SK-N-SH (cell line): ENCODE results near the gene MLIP. TPM values are rescaled to one million over a fixed set of nuclear protein-coding genes. Genes with fewer than 3 reads are reported as not detected.

Source experiments
- CTCF ChIA-PET: fragments of 300-600, 350-600 bp; formaldehyde crosslinking; extraction: SDS; loops from one replicate; lab custom pipeline; 2021; lab: Yijun Ruan, JAX
- POLR2A ChIA-PET: fragments of 350-600 bp; sonication (Branson Sonifier 250); formaldehyde crosslinking; extraction: SDS; loops from one replicate; lab custom pipeline; 2020; ENCODE audit warnings: antibody characterized with exemption, inconsistent platforms; lab: Yijun Ruan, JAX
- DNase-seq: peaks from one replicate; pipeline ENCODE4 v3.0.0; 2012
- H2AFZ ChIP-seq: fragments of 200-600 bp; sonication (generic); 2 replicates; pipeline ENCODE4 v1.8.1; 2016; ENCODE audit warnings: antibody characterized with exemption, mild to moderate bottlenecking, low read depth
- H3F3A ChIP-seq: fragments of 200-600 bp; sonication (generic); replicated peaks from 2 replicates; pipeline ENCODE3; 2016; ENCODE audit warnings: antibody characterized with exemption, mild to moderate bottlenecking; ENCODE audit not compliant: insufficient read depth
- H3K27ac ChIP-seq, 2 experiments: fragments of 200-500 bp in 1 of 2; fragments of 200-600 bp in 1 of 2; sonication (Bioruptor generic) in 1 of 2; sonication (generic), shearing (Covaris generic) in 1 of 2; 2 replicates each; pipeline versions ENCODE4 v1.5.1 to v1.6.1; 2014 to 2016; ENCODE audit warnings: low read depth in 2 of 2, inconsistent platforms in 1 of 2, low read length in 1 of 2, mild to moderate bottlenecking in 1 of 2, mixed read lengths in 1 of 2
- H3K27me3 ChIP-seq: fragments of 200-600 bp; sonication (generic), shearing (Covaris generic); 2 replicates; pipeline ENCODE4 v1.6.1; 2016; ENCODE audit warnings: mixed run types; ENCODE audit not compliant: insufficient read depth
- H3K36me3 ChIP-seq, 2 experiments: fragments of 200-500 bp in 1 of 2; fragments of 200-600 bp in 1 of 2; sonication (Bioruptor generic) in 1 of 2; sonication (generic) in 1 of 2; replicated peaks in 1 of 2; 2 replicates each; pipeline versions ENCODE3 to v1.5.1; 2014 to 2016; ENCODE audit warnings: low read length in 1 of 2, mild to moderate bottlenecking in 1 of 2; ENCODE audit not compliant: insufficient read depth in 2 of 2, control insufficient read depth in 1 of 2
- H3K4me1 ChIP-seq, 2 experiments: fragments of 200-500 bp in 1 of 2; fragments of 200-600 bp in 1 of 2; sonication (Bioruptor generic) in 1 of 2; sonication (generic), shearing (Covaris generic) in 1 of 2; 2 replicates each; pipeline versions ENCODE4 v1.5.1 to v1.6.1; 2014 to 2016; ENCODE audit warnings: low read depth in 1 of 2, low read length in 1 of 2, mixed run types in 1 of 2; ENCODE audit not compliant: insufficient read depth in 2 of 2, control insufficient read depth in 1 of 2
- H3K4me2 ChIP-seq: fragments of 200-600 bp; sonication (generic), shearing (Covaris generic); 2 replicates; pipeline ENCODE4 v1.6.1; 2017; ENCODE audit warnings: mixed run types
- H3K4me3 ChIP-seq, 2 experiments: fragments of 200-500 bp in 1 of 2; fragments of 200-600 bp in 1 of 2; sonication (Bioruptor generic) in 1 of 2; sonication (generic), shearing (Covaris generic) in 1 of 2; 2 replicates each; pipeline versions ENCODE4 v1.5.1 to v1.8.1; 2014 to 2016; ENCODE audit warnings: low read depth in 2 of 2, inconsistent platforms in 1 of 2, low read length in 1 of 2, mild to moderate bottlenecking in 1 of 2, mixed read lengths in 1 of 2, moderate library complexity in 1 of 2
- H3K79me2 ChIP-seq: fragments of 200-600 bp; sonication (generic); 2 replicates; pipeline ENCODE4 v1.8.1; 2017; ENCODE audit warnings: mild to moderate bottlenecking; ENCODE audit not compliant: insufficient read depth
- H3K9ac ChIP-seq: fragments of 200-600 bp; sonication (generic); 2 replicates; pipeline ENCODE4 v1.6.1; 2017; ENCODE audit warnings: mixed run types
- H3K9me2 ChIP-seq: fragments of 200-600 bp; sonication (generic); 2 replicates; pipeline ENCODE4 v1.6.1; 2017; ENCODE audit warnings: mixed run types
- H3K9me3 ChIP-seq: fragments of 200-600 bp; sonication (generic); 2 replicates; pipeline ENCODE4 v1.6.1; 2017; ENCODE audit warnings: mixed run types, mild to moderate bottlenecking, moderate library complexity
- H4K20me1 ChIP-seq: fragments of 200-600 bp; sonication (generic); 2 replicates; pipeline ENCODE4 v1.6.1; 2017; ENCODE audit warnings: mild to moderate bottlenecking, mixed run types; ENCODE audit not compliant: insufficient read depth
- EZH2phosphoT487 ChIP-seq: fragments of 200-600 bp; sonication (generic); IDR thresholded peaks from 2 replicates; pipeline ENCODE4 v1.6.1; 2017; ENCODE audit warnings: low read depth, mixed run types, mild to moderate bottlenecking, antibody characterized with exemption, moderate library complexity, borderline replicate concordance
- FOXJ3 ChIP-seq: sonication (generic); formaldehyde crosslinking; IDR thresholded peaks from 2 replicates; pipeline ENCODE4 v1.5.1; 2020; ENCODE audit warnings: mild to moderate bottlenecking, missing genetic modification reagents
- FOXM1 ChIP-seq: IDR thresholded peaks from 2 replicates; pipeline ENCODE4 v1.4.0; 2012; ENCODE audit warnings: low read depth, mild to moderate bottlenecking
- GATA2 ChIP-seq: sonication (generic); formaldehyde crosslinking; IDR thresholded peaks from 2 replicates; pipeline ENCODE4 v1.5.0; 2020; ENCODE audit warnings: mild to moderate bottlenecking, missing genetic modification reagents
- JUND ChIP-seq: IDR thresholded peaks from 2 replicates; pipeline ENCODE4 v1.4.0; 2012
- MEF2A ChIP-seq: IDR thresholded peaks from 2 replicates; pipeline ENCODE4 v1.4.0; 2012; ENCODE audit warnings: low read depth, borderline replicate concordance
- POLR2AphosphoS5 ChIP-seq: IDR thresholded peaks from 2 replicates; pipeline ENCODE4 v1.6.1; 2012; ENCODE audit warnings: low read depth, low read length
- RAD21 ChIP-seq: IDR thresholded peaks from 2 replicates; pipeline ENCODE4 v1.6.1; 2012; ENCODE audit warnings: mild to moderate bottlenecking, low read length
- RCOR1 ChIP-seq: fragments of 150-350 bp; IDR thresholded peaks from 2 replicates; pipeline ENCODE4 v1.6.1; 2017; ENCODE audit warnings: antibody characterized with exemption, low read length
- RXRA ChIP-seq: IDR thresholded peaks from 2 replicates; pipeline ENCODE4 v1.4.0; 2012; ENCODE audit warnings: low read depth, mild to moderate bottlenecking, borderline replicate concordance
- TAF1 ChIP-seq: IDR thresholded peaks from 2 replicates; pipeline ENCODE4 v1.6.1; 2012; ENCODE audit warnings: low read depth, mild to moderate bottlenecking, low read length, moderate library complexity, borderline replicate concordance
- WGBS: methylation state at CpG from one replicate; pipeline ENCODE4 v1.1.6; 2017; ENCODE audit warnings: low lambda C conversion rate; 5-methylcytosine and 5-hydroxymethylcytosine counted together
- polyA plus RNA-seq, 3 experiments: library from polyadenylated mRNA; depleted of rRNA; stranded (reverse); fragments of >200 nt; gene quantifications; 2 replicates each; pipeline ENCODE4 v1.2.3, GENCODE V29; 2012
- TF ChIP-seq, protein P1 (sequence below): IDR thresholded peaks from 2 replicates; pipeline ENCODE4 v1.6.1; 2012; ENCODE audit warnings: mild to moderate bottlenecking, low read depth, low read length, moderate library complexity
- TF ChIP-seq, protein P2 (sequence below): IDR thresholded peaks from 2 replicates; pipeline ENCODE4 v1.4.0; 2012; ENCODE audit warnings: low read depth
- TF ChIP-seq, protein P3 (sequence below): fragments of 150-350 bp; IDR thresholded peaks from 2 replicates; pipeline ENCODE4 v1.6.1; 2016; ENCODE audit warnings: mild to moderate bottlenecking, low read depth, low read length

The MLIP gene
- polyA plus RNA-seq, 1 of the 3 experiments (the other 2 are of a cell fraction) = not detected

DNA sequence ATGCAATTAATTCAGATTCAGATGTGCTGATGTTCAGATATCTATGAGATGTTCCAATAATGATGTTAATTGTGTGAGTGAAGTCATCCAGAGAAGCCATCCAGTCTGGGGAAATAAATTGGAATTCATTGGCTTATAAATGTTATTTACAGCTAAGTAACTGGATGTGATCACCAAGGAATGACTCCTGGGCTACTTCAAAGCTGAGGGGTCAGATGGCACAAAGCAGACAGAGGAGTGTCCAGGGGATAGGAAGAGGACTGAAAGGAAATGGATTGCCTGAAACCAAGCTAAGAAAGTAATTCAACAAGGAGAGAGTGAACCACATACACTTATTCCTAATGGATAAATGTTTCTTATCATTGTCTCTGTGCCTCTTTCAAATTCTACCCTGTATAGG is 4.5 kb upstream of the MLIP start:
- H3F3A ChIP-seq = no peaks in the 10 kb centered on the region
- no peaks in the 10 kb centered on the region for H3K36me3 ChIP-seq
- H3K79me2 ChIP-seq = no peaks in the 10 kb centered on the region
- H2AFZ ChIP-seq = no peak overlapping the region
- H3K4me2 ChIP-seq = no peak overlapping the region
- no peaks in the 10 kb centered on the region for H4K20me1 ChIP-seq
- DNase-seq = no peak
- no peak for TF ChIP-seq GATA2 (CRISPR knock-in tag)
- TF ChIP-seq, protein P1, sequence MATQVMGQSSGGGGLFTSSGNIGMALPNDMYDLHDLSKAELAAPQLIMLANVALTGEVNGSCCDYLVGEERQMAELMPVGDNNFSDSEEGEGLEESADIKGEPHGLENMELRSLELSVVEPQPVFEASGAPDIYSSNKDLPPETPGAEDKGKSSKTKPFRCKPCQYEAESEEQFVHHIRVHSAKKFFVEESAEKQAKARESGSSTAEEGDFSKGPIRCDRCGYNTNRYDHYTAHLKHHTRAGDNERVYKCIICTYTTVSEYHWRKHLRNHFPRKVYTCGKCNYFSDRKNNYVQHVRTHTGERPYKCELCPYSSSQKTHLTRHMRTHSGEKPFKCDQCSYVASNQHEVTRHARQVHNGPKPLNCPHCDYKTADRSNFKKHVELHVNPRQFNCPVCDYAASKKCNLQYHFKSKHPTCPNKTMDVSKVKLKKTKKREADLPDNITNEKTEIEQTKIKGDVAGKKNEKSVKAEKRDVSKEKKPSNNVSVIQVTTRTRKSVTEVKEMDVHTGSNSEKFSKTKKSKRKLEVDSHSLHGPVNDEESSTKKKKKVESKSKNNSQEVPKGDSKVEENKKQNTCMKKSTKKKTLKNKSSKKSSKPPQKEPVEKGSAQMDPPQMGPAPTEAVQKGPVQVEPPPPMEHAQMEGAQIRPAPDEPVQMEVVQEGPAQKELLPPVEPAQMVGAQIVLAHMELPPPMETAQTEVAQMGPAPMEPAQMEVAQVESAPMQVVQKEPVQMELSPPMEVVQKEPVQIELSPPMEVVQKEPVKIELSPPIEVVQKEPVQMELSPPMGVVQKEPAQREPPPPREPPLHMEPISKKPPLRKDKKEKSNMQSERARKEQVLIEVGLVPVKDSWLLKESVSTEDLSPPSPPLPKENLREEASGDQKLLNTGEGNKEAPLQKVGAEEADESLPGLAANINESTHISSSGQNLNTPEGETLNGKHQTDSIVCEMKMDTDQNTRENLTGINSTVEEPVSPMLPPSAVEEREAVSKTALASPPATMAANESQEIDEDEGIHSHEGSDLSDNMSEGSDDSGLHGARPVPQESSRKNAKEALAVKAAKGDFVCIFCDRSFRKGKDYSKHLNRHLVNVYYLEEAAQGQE = no peak
- TF ChIP-seq, all 33 proteins: peak for 0
- Histone ChIP-seq H3K9me3 (no peaks in the 10 kb centered on the region), H3K27me3 (peaks cover 6% of the 10 kb centered on the region; the same call in 1 of the 2 replicates), H3K4me3 (no peak overlapping the region), H3K27ac (peak overlapping the region in 1 of 2 experiments; percentile 43; a peak in 1 of 4 replicates), H3K9ac (no peak overlapping the region), H3K9me2 (no peaks in the 10 kb centered on the region), H3K4me1 (peaks cover 0 to 4% of the 10 kb centered on the region in 2 experiments; a peak in 3 of 4 replicates)
- ChIA-PET POLR2A (no interaction called here), CTCF (no interaction called here)

DNA sequence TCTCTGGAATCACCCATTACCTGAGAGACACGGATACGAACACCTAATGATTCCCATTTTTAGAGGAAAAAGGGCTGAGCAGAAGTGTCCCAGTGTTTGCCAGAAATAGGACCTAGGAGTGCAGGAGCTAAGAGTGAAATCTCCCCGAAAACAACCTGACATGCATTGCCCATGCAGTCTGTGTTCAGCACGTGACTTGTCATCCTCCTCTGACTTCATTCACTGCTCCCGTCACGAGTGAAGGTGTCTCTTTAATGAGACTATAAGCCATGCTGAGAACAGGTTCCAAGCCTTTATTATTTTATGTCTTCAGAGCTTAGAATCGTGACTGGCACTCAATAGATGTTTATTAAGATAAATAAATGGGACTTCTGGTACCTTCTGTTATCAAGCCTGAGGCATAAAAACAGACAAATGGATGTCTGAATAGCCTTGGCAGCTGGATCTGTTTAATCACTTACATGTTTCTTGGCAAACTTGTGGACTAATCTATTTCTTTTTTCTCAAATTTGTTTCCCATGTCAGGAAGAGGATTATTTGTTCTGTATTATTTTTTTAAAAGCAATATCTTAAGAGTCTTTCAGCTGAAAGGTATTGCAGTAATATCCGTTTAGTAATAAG is 3.7 kb upstream of the MLIP start:
- Histone ChIP-seq H3K27ac (peak overlapping the region in 1 of 2 experiments; percentile 43; a peak in 1 of 4 replicates), H3K79me2 (no peaks in the 10 kb centered on the region), H3K4me3 (no peak overlapping the region), H3K36me3 (no peaks in the 10 kb centered on the region), H3K9me3 (no peaks in the 10 kb centered on the region), H2AFZ (no peak overlapping the region), H3K4me1 (peaks cover 0 to 4% of the 10 kb centered on the region in 2 experiments; a peak in 3 of 4 replicates), H4K20me1 (no peaks in the 10 kb centered on the region), H3K27me3 (peaks cover 8% of the 10 kb centered on the region; the same call in 1 of the 2 replicates), H3K4me2 (no peak overlapping the region), H3K9me2 (no peaks in the 10 kb centered on the region), H3K9ac (no peak overlapping the region), H3F3A (no peaks in the 10 kb centered on the region)
- 3% methylated on average over 8 of the region's 8 CpGs for WGBS
- TF ChIP-seq FOXM1 (no peak), RAD21 (no peak), TAF1 (no peak), EZH2phosphoT487 (no peak), MEF2A (no peak), POLR2AphosphoS5 (no peak), RXRA (no peak), GATA2 (CRISPR knock-in tag) (no peak), FOXJ3 (no peak), JUND (no peak), RCOR1 (no peak)
- TF ChIP-seq, protein P2, sequence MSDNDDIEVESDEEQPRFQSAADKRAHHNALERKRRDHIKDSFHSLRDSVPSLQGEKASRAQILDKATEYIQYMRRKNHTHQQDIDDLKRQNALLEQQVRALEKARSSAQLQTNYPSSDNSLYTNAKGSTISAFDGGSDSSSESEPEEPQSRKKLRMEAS = no peak
- TF ChIP-seq, protein P3, sequence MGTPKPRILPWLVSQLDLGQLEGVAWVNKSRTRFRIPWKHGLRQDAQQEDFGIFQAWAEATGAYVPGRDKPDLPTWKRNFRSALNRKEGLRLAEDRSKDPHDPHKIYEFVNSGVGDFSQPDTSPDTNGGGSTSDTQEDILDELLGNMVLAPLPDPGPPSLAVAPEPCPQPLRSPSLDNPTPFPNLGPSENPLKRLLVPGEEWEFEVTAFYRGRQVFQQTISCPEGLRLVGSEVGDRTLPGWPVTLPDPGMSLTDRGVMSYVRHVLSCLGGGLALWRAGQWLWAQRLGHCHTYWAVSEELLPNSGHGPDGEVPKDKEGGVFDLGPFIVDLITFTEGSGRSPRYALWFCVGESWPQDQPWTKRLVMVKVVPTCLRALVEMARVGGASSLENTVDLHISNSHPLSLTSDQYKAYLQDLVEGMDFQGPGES = no peak
- TF ChIP-seq, protein P1 = no peak
- ChIA-PET CTCF (no interaction called here), POLR2A (no interaction called here)
- no peak for DNase-seq
